ENCODE results near the gene HPDL. TPM values are rescaled to one million over a fixed set of nuclear protein-coding genes. Genes with fewer than 3 reads are reported as not detected.

Gene HPDL
- polyA plus RNA-seq, 2 of the 4 experiments (the other 2 are of a cell fraction) = 0.80 to 2.8 TPM

GRCh38 chr1:45365051-45365450 is 38.4 kb downstream of the HPDL start:
- ChIA-PET CTCF (interaction anchor here (0.7 to 3.3 kb wide), 2 partner anchors 128 to 200 kb away, joined by 3 to 9 read pairs; no protein-coding TSS in a partner anchor), POLR2A (no interaction called here)
- TF ChIP-seq CEBPB (IDR thresholded peaks at IDR 0.05) (no peak), HMGXB4 (CRISPR knock-in tag; IDR thresholded peaks at IDR 0.05; ENCODE audit: borderline replicate concordance) (no peak), FOSL2 (IDR thresholded peaks at IDR 0.05) (no peak), FOSL2 (CRISPR knock-in tag; IDR thresholded peaks at IDR 0.05) (no peak), JUN (IDR thresholded peaks at IDR 0.05) (no peak), NPAS2 (CRISPR knock-in tag; IDR thresholded peaks at IDR 0.05; ENCODE audit: borderline replicate concordance) (no peak), ZNF302 (CRISPR knock-in tag; IDR thresholded peaks at IDR 0.05) (no peak), NFE2L2 (conservative IDR thresholded peaks at IDR 0.05; ENCODE audit: low read length) (no peak), ZSCAN20 (CRISPR knock-in tag; IDR thresholded peaks at IDR 0.05) (no peak), E2F6 (IDR thresholded peaks at IDR 0.05; ENCODE audit: borderline replicate concordance, low read depth) (no peak), FOXS1 (CRISPR knock-in tag; IDR thresholded peaks at IDR 0.05) (no peak), HOXA7 (CRISPR knock-in tag; IDR thresholded peaks at IDR 0.05) (no peak)
- H3K27ac ChIP-seq = no peak overlapping the region
- 75% methylated on average over 5 of the region's 6 CpGs for WGBS (ENCODE audit: missing lambda C conversion rate)
- H3K4me1 ChIP-seq = no peaks in the 10 kb centered on the region
- no peaks in the 10 kb centered on the region for H3K9me3 ChIP-seq
- ATAC-seq (no peak), FAIRE-seq (no peak), DNase-seq (ENCODE audit: low read depth in 1 of 2, low spot score in 1 of 2) (no peak)
- H3K4me3 ChIP-seq = no peak overlapping the region
- H3K4me2 ChIP-seq = no peak overlapping the region

- no peak for ATAC-seq
- CTCF ChIA-PET = interaction anchor here (0.5 to 2.9 kb wide), 3 partner anchors 10 to 122 kb away, joined by 3 to 9 read pairs (median 4); no protein-coding TSS in a partner anchor
- Histone ChIP-seq H3K4me1 (no peaks in the 10 kb centered on the region), H3K4me2 (no peak overlapping the region), H3K9me3 (no peaks in the 10 kb centered on the region), H3K4me3 (no peak overlapping the region), H3K27ac (no peak overlapping the region)
- no peak for FAIRE-seq
- no peak for DNase-seq (ENCODE audit: low read depth in 1 of 2, low spot score in 1 of 2)
- TF ChIP-seq RFX5 (IDR thresholded peaks at IDR 0.05) (no peak), ATOH8 (CRISPR knock-in tag; IDR thresholded peaks at IDR 0.05; ENCODE audit: low read depth) (no peak), HOXA7 (CRISPR knock-in tag; IDR thresholded peaks at IDR 0.05) (no peak), EP300 (IDR thresholded peaks at IDR 0.05) (no peak), FOXS1 (CRISPR knock-in tag; IDR thresholded peaks at IDR 0.05) (no peak), RAD21 (conservative IDR thresholded peaks at IDR 0.05 in 1 of 2, IDR thresholded peaks at IDR 0.05 in 1 of 2) (no peak), FOSB (CRISPR knock-in tag; IDR thresholded peaks at IDR 0.05) (no peak)
- POLR2A ChIA-PET = no interaction called here
These were observed 43.9 kb downstream of the HPDL start for GRCh38 chr1:45370575-45370974.

- Histone ChIP-seq H3K27ac (no peak overlapping the region), H3K4me1 (no peaks in the 10 kb centered on the region), H3K9me3 (no peaks in the 10 kb centered on the region), H3K4me3 (no peak overlapping the region), H3K4me2 (no peak overlapping the region)
- CTCF ChIA-PET = interaction anchor here (1.0 to 1.5 kb wide), 2 partner anchors 14 to 120 kb away, joined by 3 to 5 read pairs; no protein-coding TSS in a partner anchor
- DNase-seq (ENCODE audit: low read depth in 1 of 2, low spot score in 1 of 2) (no peak), FAIRE-seq (no peak), ATAC-seq (no peak)
- no peak for TF ChIP-seq USF2 (IDR thresholded peaks at IDR 0.05)
- TF ChIP-seq HES2 (IDR thresholded peaks at IDR 0.05) = no peak
- TF ChIP-seq NPAS2 (CRISPR knock-in tag; IDR thresholded peaks at IDR 0.05; ENCODE audit: borderline replicate concordance) = no peak
- TF ChIP-seq ZC3H11A (IDR thresholded peaks at IDR 0.05) = no peak
- no peak for TF ChIP-seq HMGXB4 (CRISPR knock-in tag; IDR thresholded peaks at IDR 0.05; ENCODE audit: borderline replicate concordance)
- no peak for TF ChIP-seq GATA3 (IDR thresholded peaks at IDR 0.05; ENCODE audit: borderline replicate concordance)
- POLR2A ChIA-PET = no interaction called here
These were observed 46.9 kb downstream of the HPDL start for GRCh38 chr1:45373573-45373972.
